Brain microvascular endothelial cell (primary cell): ENCODE results near the gene ZBTB20.
A peak's percentile ranks its signal among the peaks of the same experiment; 100 is the strongest.

Source experiments
- DNase-seq: peaks from one replicate; pipeline ENCODE4 v3.0.0-alpha.2; 2020
- H3K27ac ChIP-seq: fragments of 250-450 bp; sonication (Bioruptor Pico); 2 replicates; pipeline ENCODE4 v1.5.1; 2020; ENCODE audit warnings: mild to moderate bottlenecking, moderate library complexity
- H3K27me3 ChIP-seq: fragments of 250-450 bp; sonication (Bioruptor Pico); replicated peaks from 2 replicates; pipeline ENCODE4 v1.5.1; 2020; ENCODE audit warnings: mild to moderate bottlenecking
- H3K36me3 ChIP-seq: fragments of 250-450 bp; sonication (Bioruptor Pico); replicated peaks from 2 replicates; pipeline ENCODE4 v1.5.1; 2020; ENCODE audit warnings: mild to moderate bottlenecking
- H3K4me3 ChIP-seq: 2 replicates; pipeline ENCODE4 v1.5.1; 2011; ENCODE audit warnings: low read depth, mild to moderate bottlenecking, control low read depth, low read length, moderate library complexity
- CTCF ChIP-seq: IDR thresholded peaks from 2 replicates; pipeline ENCODE4 v1.5.1; 2011; ENCODE audit warnings: low read depth, mild to moderate bottlenecking, moderate library complexity, low read length, control low read depth, inconsistent platforms; ENCODE audit errors: missing control alignments
- in situ Hi-C: cut with HindIII; loops from 2 replicates; pipeline ENCODE4 v1.10.0; 2017; ENCODE audit warnings: low sequenced_read_pairs, low pct_ligation_motif_present

The ZBTB20 gene

GRCh38 chr3:114299941-114300624 lies 847.0 kb downstream of the ZBTB20 start:
- no peak for TF ChIP-seq CTCF
- no peak for DNase-seq
- Histone ChIP-seq H3K4me3 (no peak overlapping the region), H3K27ac (no peak overlapping the region), H3K36me3 (no peaks in the 10 kb centered on the region), H3K27me3 (no peaks in the 10 kb centered on the region)
- in situ Hi-C loops, result no loop called here

- Histone ChIP-seq H3K4me3 (no peak overlapping the region), H3K27ac (no peak overlapping the region), H3K27me3 (no peaks in the 10 kb centered on the region), H3K36me3 (no peaks in the 10 kb centered on the region)
- in situ Hi-C loops, result no loop called here
- peak; percentile 12 for DNase-seq
- TF ChIP-seq CTCF, result peak; percentile 77
These were observed 847.7 kb downstream of the ZBTB20 start for GRCh38 chr3:114299421-114299820.

- Histone ChIP-seq H3K4me3 (no peak overlapping the region), H3K36me3 (no peaks in the 10 kb centered on the region), H3K27ac (no peak overlapping the region), H3K27me3 (no peaks in the 10 kb centered on the region)
- in situ Hi-C loops, result no loop called here
- DNase-seq, result no peak
- no peak for TF ChIP-seq CTCF
These were observed 851.1 kb downstream of the ZBTB20 start for GRCh38 chr3:114295946-114296345.

- Histone ChIP-seq H3K27ac (no peak overlapping the region), H3K4me3 (no peak overlapping the region)
These were observed 852.1 kb downstream of the ZBTB20 start for GRCh38 chr3:114294940-114295480.

GRCh38 chr3:114293838-114294535 lies 853.1 kb downstream of the ZBTB20 start, which contains the start of gene TIGIT:
Gene TIGIT, plus strand, starts transcription at chr3:114294028. Its CDS starts 34 bp downstream, at chr3:114294062.
- in situ Hi-C loops, result no loop called here
- Histone ChIP-seq H3K4me3 (no peak within 1 kb of the TSS), H3K27ac (no peak within 1 kb of the TSS), H3K36me3 (no peaks in the 10 kb centered on the region), H3K27me3 (no peaks in the 10 kb centered on the region)
- DNase-seq, result no peak
- TF ChIP-seq CTCF, result no peak

More at GRCh38 chr3:114294940-114295480, 852.1 kb downstream of the ZBTB20 start:
- no peak for DNase-seq
- in situ Hi-C loops, result no loop called here
- TF ChIP-seq CTCF, result no peak
- no peaks in the 10 kb centered on the region for H3K36me3 ChIP-seq
- no peaks in the 10 kb centered on the region for H3K27me3 ChIP-seq
